ENCODE data around the gene GIPC1.

The GIPC1 gene

GRCh38 chr19:14494411-14494810 lies 1.5 kb downstream of the GIPC1 start:
- DNase-seq: no peak

GRCh38 chr19:14492756-14493337 lies 3.1 kb downstream of the GIPC1 start:
- no peak for DNase-seq

GRCh38 chr19:14487370-14488125 lies 8.4 kb downstream of the GIPC1 start:
- no peak for DNase-seq

GRCh38 chr19:14482172-14482941 lies 13.6 kb downstream of the GIPC1 start:
- no peak for DNase-seq

GRCh38 chr19:14480700-14481079 lies 15.2 kb downstream of the GIPC1 start:
- DNase-seq: no peak

GRCh38 chr19:14479975-14480699 lies 15.8 kb downstream of the GIPC1 start:
- peak; percentile 87 to 88 for DNase-seq

GRCh38 chr19:14479309-14479974 lies 16.5 kb downstream of the GIPC1 start:
- DNase-seq: no peak

- DNase-seq: no peak
Observed at GRCh38 chr19:14478113-14478545, 17.8 kb downstream of the GIPC1 start.

- no peak for DNase-seq
Observed at GRCh38 chr19:14477418-14478112, 18.4 kb downstream of the GIPC1 start.

- no peak for DNase-seq
Observed at GRCh38 chr19:14476673-14477401, 19.1 kb downstream of the GIPC1 start.

GRCh38 chr19:14476327-14476672 lies 19.6 kb downstream of the GIPC1 start:
- DNase-seq: no peak

GRCh38 chr19:14475251-14476073 lies 20.5 kb downstream of the GIPC1 start, which contains the start of gene PTGER1:
Gene PTGER1, minus strand, starts transcription at chr19:14475354. Its CDS starts 1,034 bp downstream, at chr19:14474320.
- peak; percentile 55 to 68 for DNase-seq

GRCh38 chr19:14474827-14475226 lies 21.1 kb downstream of the GIPC1 start:
- DNase-seq: peak in 1 of 2 experiments; percentile 29

GRCh38 chr19:14473978-14474578 lies 21.8 kb downstream of the GIPC1 start:
- DNase-seq: no peak

- DNase-seq: peak; percentile 31 to 48
Observed at GRCh38 chr19:14473073-14473977, 22.6 kb downstream of the GIPC1 start.

- DNase-seq: peak; percentile 93 to 94
Observed at GRCh38 chr19:14472202-14472938, 23.6 kb downstream of the GIPC1 start.

- DNase-seq: no peak
Observed at GRCh38 chr19:14471436-14472187, 24.3 kb downstream of the GIPC1 start.
